H1 (cell line): ENCODE measurements around the gene PURA. TPM values are rescaled to one million over a fixed set of nuclear protein-coding genes. Genes with fewer than 3 reads are reported as not detected.

Source experiments
- CHD7 ChIP-seq: fragments of 300-600 bp; sonication (generic); IDR thresholded peaks from 2 replicates; pipeline ENCODE4 v1.7.1; 2012; ENCODE audit warnings: low read length, moderate library complexity, mild to moderate bottlenecking, inconsistent platforms; ENCODE audit not compliant: insufficient replicate concordance
- NANOG ChIP-seq: IDR thresholded peaks from 2 replicates; pipeline ENCODE4 v1.6.1; 2011; ENCODE audit warnings: low read length, low read depth, mild to moderate bottlenecking, inconsistent platforms; ENCODE audit not compliant: insufficient read depth, poor library complexity, severe bottlenecking
- polyA plus RNA-seq, 7 experiments: library from polyadenylated mRNA; depleted of rRNA in 3 of 7; stranded (reverse) in 5 of 7; unstranded in 2 of 7; fragments of >200 nt in 5 of 7; fragments of 200-250 nt in 2 of 7; gene quantifications; 1 replicate in 5 of 7; 2 replicates in 1 of 7; 4 replicates in 1 of 7; pipeline versions ENCODE4 v1.2.1 to v1.2.3, GENCODE V29; 2011 to 2013; ENCODE audit warnings: missing spikeins in 2 of 7, mixed read lengths in 2 of 7
- total RNA-seq: library from RNA; stranded (reverse); fragmentation: NEBNext Ultra II Directional; extraction: Animal tissue kit (Norgen Biotek cat#: 25700); gene quantifications from 2 replicates; pipeline ENCODE4 v1.2.1, GENCODE V29; 2021

PURA gene
- total and polyA plus RNA-seq, 2 of the 8 experiments (the other 6 are each of a cell fraction or from before 2014, with no cell fraction given) = 0.98 to 2.1 TPM

GRCh38 chr5:140142856-140143255 is 28.9 kb downstream of the PURA start (continued):
- TF ChIP-seq CHD7 (no peak), NANOG (no peak)
